ENCODE measurements around the gene DLG2. TPM values are rescaled to one million over a fixed set of nuclear protein-coding genes. Genes with fewer than 3 reads are reported as not detected.

DLG2 gene
- total and polyA plus RNA-seq, 2 of the 4 experiments (the other 2 are of a cell fraction): 0.31 to 0.36 TPM

DNA sequence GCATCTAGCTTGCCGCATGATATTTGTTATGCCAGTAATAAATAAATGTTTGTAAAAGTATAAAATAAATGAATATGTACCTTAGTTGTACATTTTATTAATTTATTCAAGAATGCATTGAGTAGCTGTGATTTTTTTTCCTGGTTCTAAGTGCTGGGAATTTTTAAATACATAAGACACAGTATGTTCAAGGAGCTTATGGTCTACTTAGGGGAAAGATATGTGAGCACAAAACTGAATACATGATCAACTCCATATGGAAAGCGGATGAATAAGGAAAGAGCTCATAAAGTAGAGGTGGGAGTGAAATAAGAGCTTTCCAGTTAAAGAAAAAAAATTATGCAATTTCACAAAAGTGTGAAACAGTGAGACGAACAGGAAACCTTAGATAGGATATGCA is 1396.7 kb downstream of the DLG2 start:
- Histone ChIP-seq H3K18ac (ENCODE audit: low read depth, low read length) (no peak overlapping the region), H3K9me3 (ENCODE audit: control insufficient read depth, insufficient read depth, low read length) (no peaks in the 10 kb centered on the region), H4K8ac (ENCODE audit: low read depth in 2 of 2, low read length in 2 of 2) (no peak overlapping the region), H3K4me2 (ENCODE audit: low read depth, low read length) (no peak overlapping the region), H3K79me1 (ENCODE audit: low read depth in 1 of 2, low read length in 2 of 2) (no peaks in the 10 kb centered on the region), H2AFZ (replicated peaks; ENCODE audit: low read length, poor library complexity) (no peak overlapping the region), H3K4me1 (ENCODE audit: control insufficient read depth, insufficient read depth, low read length) (no peaks in the 10 kb centered on the region), H2BK20ac (ENCODE audit: low read depth, low read length) (no peak overlapping the region), H3K9ac (ENCODE audit: low read depth, low read length) (no peak overlapping the region), H3K27me3 (ENCODE audit: control insufficient read depth, insufficient read depth, low read length) (no peaks in the 10 kb centered on the region), H2BK5ac (ENCODE audit: low read depth, low read length, poor library complexity, severe bottlenecking) (no peak overlapping the region), H3K23ac (ENCODE audit: low read depth, low read length) (no peak overlapping the region), H2BK15ac (ENCODE audit: low read depth, low read length) (no peak overlapping the region), H3K4me3 (ENCODE audit: insufficient read depth, low read depth, low read length) (no peak overlapping the region), H2BK120ac (ENCODE audit: low read depth, low read length) (no peak overlapping the region), H3K9me1 (ENCODE audit: insufficient read depth, low read length) (no peaks in the 10 kb centered on the region), H4K91ac (ENCODE audit: insufficient read depth, low read depth, low read length) (no peak overlapping the region), H3K14ac (replicated peaks; ENCODE audit: low read depth, low read length) (no peak overlapping the region), H3K56ac (ENCODE audit: extremely low read depth, insufficient read depth, low read length) (no peak overlapping the region), H3K36me3 (ENCODE audit: control insufficient read depth, insufficient read depth, low read length) (no peaks in the 10 kb centered on the region), H3K27ac (ENCODE audit: insufficient read depth, low read length) (no peak overlapping the region), H2AK5ac (ENCODE audit: low read depth, low read length) (no peak overlapping the region), H2AK9ac (replicated peaks; ENCODE audit: low read depth, low read length, poor library complexity) (no peak overlapping the region), H4K5ac (ENCODE audit: low read depth, low read length) (no peak overlapping the region), H3K4ac (ENCODE audit: low read depth, low read length) (no peak overlapping the region), H4K20me1 (ENCODE audit: insufficient read depth, low read length) (no peaks in the 10 kb centered on the region)
- POLR2A ChIA-PET (ENCODE audit: unreplicated experiment): no interaction called here
- in situ Hi-C loops (cut with MboI; ENCODE audit: low sequenced_read_pairs): no loop called here
- no peak for ATAC-seq (ENCODE audit: low read depth)
- 60% methylated on average over 1 of the region's 3 CpGs; no CpG with 5 or more reads in 1 of the 2 experiments for whole genome bisulfite sequencing, 2 experiments (ENCODE audit: extremely low coverage in 2 of 2, insufficient read length in 1 of 2)
- TF ChIP-seq SMC3 (IDR thresholded peaks at IDR 0.05; ENCODE audit: low read depth, low read length) (no peak), RAD21 (IDR thresholded peaks at IDR 0.05; ENCODE audit: low read length) (no peak), CHD1 (IDR thresholded peaks at IDR 0.05; ENCODE audit: low read depth, low read length) (no peak), POLR2A (IDR thresholded peaks at IDR 0.05; ENCODE audit: low read depth, low read length) (no peak), CEBPB (IDR thresholded peaks at IDR 0.05; ENCODE audit: low read depth, low read length) (no peak), FOS (IDR thresholded peaks at IDR 0.05; ENCODE audit: low read depth, low read length) (no peak), MAZ (IDR thresholded peaks at IDR 0.05; ENCODE audit: borderline replicate concordance, low read depth, low read length) (no peak), RCOR1 (IDR thresholded peaks at IDR 0.05; ENCODE audit: insufficient replicate concordance, low read length) (no peak), NFE2L2 (IDR thresholded peaks at IDR 0.05; ENCODE audit: low read depth, low read length) (no peak), MAFK (IDR thresholded peaks at IDR 0.05; ENCODE audit: low read depth, low read length) (no peak), BHLHE40 (IDR thresholded peaks at IDR 0.05; ENCODE audit: low read depth, low read length) (no peak), USF2 (IDR thresholded peaks at IDR 0.05; ENCODE audit: low read depth, low read length) (no peak), RFX5 (IDR thresholded peaks at IDR 0.05; ENCODE audit: low read depth, low read length) (no peak), MXI1 (IDR thresholded peaks at IDR 0.05; ENCODE audit: borderline replicate concordance, low read depth, low read length) (no peak)
- TF ChIP-seq, protein P1, sequence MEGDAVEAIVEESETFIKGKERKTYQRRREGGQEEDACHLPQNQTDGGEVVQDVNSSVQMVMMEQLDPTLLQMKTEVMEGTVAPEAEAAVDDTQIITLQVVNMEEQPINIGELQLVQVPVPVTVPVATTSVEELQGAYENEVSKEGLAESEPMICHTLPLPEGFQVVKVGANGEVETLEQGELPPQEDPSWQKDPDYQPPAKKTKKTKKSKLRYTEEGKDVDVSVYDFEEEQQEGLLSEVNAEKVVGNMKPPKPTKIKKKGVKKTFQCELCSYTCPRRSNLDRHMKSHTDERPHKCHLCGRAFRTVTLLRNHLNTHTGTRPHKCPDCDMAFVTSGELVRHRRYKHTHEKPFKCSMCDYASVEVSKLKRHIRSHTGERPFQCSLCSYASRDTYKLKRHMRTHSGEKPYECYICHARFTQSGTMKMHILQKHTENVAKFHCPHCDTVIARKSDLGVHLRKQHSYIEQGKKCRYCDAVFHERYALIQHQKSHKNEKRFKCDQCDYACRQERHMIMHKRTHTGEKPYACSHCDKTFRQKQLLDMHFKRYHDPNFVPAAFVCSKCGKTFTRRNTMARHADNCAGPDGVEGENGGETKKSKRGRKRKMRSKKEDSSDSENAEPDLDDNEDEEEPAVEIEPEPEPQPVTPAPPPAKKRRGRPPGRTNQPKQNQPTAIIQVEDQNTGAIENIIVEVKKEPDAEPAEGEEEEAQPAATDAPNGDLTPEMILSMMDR (conservative IDR thresholded peaks at IDR 0.05; ENCODE audit: low read depth, low read length): no peak
- TF ChIP-seq, protein P2, sequence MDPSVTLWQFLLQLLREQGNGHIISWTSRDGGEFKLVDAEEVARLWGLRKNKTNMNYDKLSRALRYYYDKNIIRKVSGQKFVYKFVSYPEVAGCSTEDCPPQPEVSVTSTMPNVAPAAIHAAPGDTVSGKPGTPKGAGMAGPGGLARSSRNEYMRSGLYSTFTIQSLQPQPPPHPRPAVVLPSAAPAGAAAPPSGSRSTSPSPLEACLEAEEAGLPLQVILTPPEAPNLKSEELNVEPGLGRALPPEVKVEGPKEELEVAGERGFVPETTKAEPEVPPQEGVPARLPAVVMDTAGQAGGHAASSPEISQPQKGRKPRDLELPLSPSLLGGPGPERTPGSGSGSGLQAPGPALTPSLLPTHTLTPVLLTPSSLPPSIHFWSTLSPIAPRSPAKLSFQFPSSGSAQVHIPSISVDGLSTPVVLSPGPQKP (IDR thresholded peaks at IDR 0.05; ENCODE audit: borderline replicate concordance, low read depth, low read length): no peak
- DNase-seq: no peak
- intact Hi-C loops (cut with micrococcal nuclease): no loop called here
- dilution Hi-C loops (cut with HindIII; ENCODE audit: low sequenced_read_pairs, unreplicated experiment): no loop called here
- CTCF ChIA-PET: no interaction called here
- no TSS peak for BruUV-seq (replicated peaks)

All from IMR-90 (cell line).